H1 (cell line): ENCODE measurements around the gene TAS2R50. TPM values are rescaled to one million over a fixed set of nuclear protein-coding genes. Genes with fewer than 3 reads are reported as not detected.

Experiments used
- CTCF ChIA-PET: fragments of 300-600 bp; sonication (Branson Sonifier 250); formaldehyde crosslinking; loops from one replicate; lab custom pipeline; 2021; ENCODE audit not compliant: partially characterized antibody; lab: Charles Lee
- POLR2A ChIA-PET: fragments of 300-600 bp; sonication (Branson Sonifier 250); formaldehyde crosslinking; loops from one replicate; lab custom pipeline; 2021; ENCODE audit warnings: inconsistent platforms; ENCODE audit not compliant: partially characterized antibody; lab: Charles Lee
- DNase-seq, 2 experiments: peaks; one replicate each; pipeline versions ENCODE4 v3.0.0 to v3.0.0-alpha.2; 2010 to 2022; ENCODE audit warnings: low spot score in 2 of 2, low read depth in 1 of 2, mixed read lengths in 1 of 2
- FAIRE-seq: peaks from 2 replicates; lab custom pipeline; 2011; peaks lifted over from hg19 to GRCh38; lab: Jason Lieb, UNC
- H2AFZ ChIP-seq: 2 replicates; pipeline ENCODE4 v1.8.1; 2012; ENCODE audit warnings: low read length, inconsistent platforms
- H2AK5ac ChIP-seq: 2 replicates; pipeline ENCODE4 v1.6.1; 2013; ENCODE audit warnings: low read depth, low read length
- H2BK120ac ChIP-seq: replicated peaks from 2 replicates; pipeline ENCODE3; 2013; ENCODE audit warnings: low read depth, low read length, inconsistent platforms
- H2BK12ac ChIP-seq: 2 replicates; pipeline ENCODE4 v1.6.1; 2013; ENCODE audit warnings: low read depth, low read length
- H2BK15ac ChIP-seq: 2 replicates; pipeline ENCODE4 v1.6.1; 2013; ENCODE audit warnings: low read length
- H2BK20ac ChIP-seq: 2 replicates; pipeline ENCODE4 v1.6.1; 2013; ENCODE audit warnings: low read length
- H2BK5ac ChIP-seq: 2 replicates; pipeline ENCODE4 v1.6.1; 2013; ENCODE audit warnings: low read depth, low read length
- H3K14ac ChIP-seq: 2 replicates; pipeline ENCODE4 v1.6.1; 2013; ENCODE audit warnings: inconsistent platforms; ENCODE audit not compliant: insufficient read length
- H3K18ac ChIP-seq: 2 replicates; pipeline ENCODE4 v1.6.1; 2013; ENCODE audit warnings: low read length; ENCODE audit errors: extremely low read depth
- H3K23ac ChIP-seq: 2 replicates; pipeline ENCODE4 v1.6.1; 2013; ENCODE audit warnings: inconsistent platforms; ENCODE audit not compliant: insufficient read length
- H3K23me2 ChIP-seq: 2 replicates; pipeline ENCODE4 v1.6.1; 2013; ENCODE audit warnings: low read depth, low read length
- H3K27ac ChIP-seq: 2 replicates; pipeline ENCODE4 v1.6.1; 2011; ENCODE audit warnings: low read depth, low read length, inconsistent platforms
- H3K27me3 ChIP-seq, 4 experiments: replicated peaks in 1 of 4; 1 replicate in 1 of 4; 2 replicates in 3 of 4; pipeline versions ENCODE4 v1.6.1 to v1.8.1; 2011 to 2013; ENCODE audit warnings: low read length in 3 of 4, mild to moderate bottlenecking in 3 of 4, inconsistent platforms in 2 of 4, mixed read lengths in 2 of 4, moderate library complexity in 1 of 4; ENCODE audit not compliant: control insufficient read depth in 3 of 4, insufficient read depth in 3 of 4; ENCODE audit errors: extremely low read depth in 1 of 4
- H3K36me3 ChIP-seq, 4 experiments: 2 replicates each; pipeline versions ENCODE4 v1.6.1 to v1.8.1; 2011 to 2013; ENCODE audit warnings: mild to moderate bottlenecking in 4 of 4, low read length in 3 of 4, moderate library complexity in 2 of 4, control low read depth in 1 of 4, inconsistent platforms in 1 of 4; ENCODE audit not compliant: insufficient read depth in 4 of 4, control insufficient read depth in 2 of 4
- H3K4ac ChIP-seq: replicated peaks from 2 replicates; pipeline ENCODE3; 2013; ENCODE audit warnings: low read length, low read depth, mixed read lengths, inconsistent platforms; ENCODE audit not compliant: insufficient read length
- H3K4me1 ChIP-seq, 4 experiments: replicated peaks in 1 of 4; 1 replicate in 1 of 4; 2 replicates in 3 of 4; pipeline versions ENCODE4 v1.6.1 to v1.8.1; 2011 to 2013; ENCODE audit warnings: low read length in 3 of 4, inconsistent platforms in 2 of 4, mixed read lengths in 1 of 4; ENCODE audit not compliant: insufficient read depth in 4 of 4, control insufficient read depth in 3 of 4
- H3K4me2 ChIP-seq, 2 experiments: 2 replicates each; pipeline versions ENCODE4 v1.6.1 to v1.8.1; 2011 to 2013; ENCODE audit warnings: low read depth in 2 of 2, low read length in 2 of 2, control low read depth in 1 of 2, inconsistent platforms in 1 of 2, mild to moderate bottlenecking in 1 of 2; ENCODE audit not compliant: insufficient read depth in 1 of 2
- H3K4me3 ChIP-seq, 4 experiments: fragments of 200-600, 300-600 bp in 1 of 4; sonication (generic), shearing (Covaris generic), sonication (Bioruptor Twin) in 1 of 4; 2 replicates each; pipeline versions ENCODE4 v1.5.1 to v1.8.1; 2011 to 2016; ENCODE audit warnings: low read length in 4 of 4, low read depth in 3 of 4, control low read depth in 2 of 4, inconsistent platforms in 2 of 4, mild to moderate bottlenecking in 2 of 4, mixed read lengths in 1 of 4, moderate library complexity in 1 of 4; ENCODE audit not compliant: insufficient read depth in 2 of 4; ENCODE audit errors: extremely low read depth in 1 of 4
- H3K56ac ChIP-seq: replicated peaks from 2 replicates; pipeline ENCODE3; 2013; ENCODE audit warnings: low read depth, mild to moderate bottlenecking, mixed read lengths, low read length, inconsistent platforms; ENCODE audit not compliant: insufficient read length
- H3K79me1 ChIP-seq: 2 replicates; pipeline ENCODE4 v1.6.1; 2013; ENCODE audit warnings: low read depth, low read length, control low read depth
- H3K79me2 ChIP-seq, 2 experiments: 2 replicates each; pipeline versions ENCODE4 v1.6.1 to v1.8.1; 2012 to 2013; ENCODE audit warnings: low read length in 2 of 2, mild to moderate bottlenecking in 2 of 2, inconsistent platforms in 1 of 2; ENCODE audit not compliant: insufficient read depth in 2 of 2, control insufficient read depth in 1 of 2
- H3K9ac ChIP-seq, 4 experiments: replicated peaks in 1 of 4; 1 replicate in 1 of 4; 2 replicates in 3 of 4; pipeline versions ENCODE4 v1.6.1 to v1.8.1; 2011 to 2013; ENCODE audit warnings: low read depth in 3 of 4, low read length in 3 of 4, control low read depth in 2 of 4, mild to moderate bottlenecking in 2 of 4, moderate library complexity in 2 of 4, inconsistent platforms in 1 of 4; ENCODE audit errors: extremely low read depth in 1 of 4
- H3K9me3 ChIP-seq, 2 experiments: 2 replicates each; pipeline versions ENCODE4 v1.6.1 to v1.8.1; 2012 to 2013; ENCODE audit warnings: mild to moderate bottlenecking in 2 of 2, moderate library complexity in 2 of 2, control low read depth in 1 of 2, inconsistent platforms in 1 of 2, low read depth in 1 of 2, low read length in 1 of 2, mixed read lengths in 1 of 2; ENCODE audit not compliant: insufficient read depth in 2 of 2
- H4K20me1 ChIP-seq, 2 experiments: replicated peaks in 1 of 2; 2 replicates each; pipeline versions ENCODE3 to v1.8.1; 2011 to 2013; ENCODE audit warnings: inconsistent platforms in 2 of 2, low read length in 2 of 2, mild to moderate bottlenecking in 1 of 2; ENCODE audit not compliant: insufficient read depth in 2 of 2, control insufficient read depth in 1 of 2
- H4K5ac ChIP-seq: 2 replicates; pipeline ENCODE4 v1.6.1; 2013; ENCODE audit warnings: low read length, low read depth, mixed read lengths, inconsistent platforms; ENCODE audit not compliant: insufficient read length
- H4K8ac ChIP-seq: 2 replicates; pipeline ENCODE4 v1.8.0; 2013; ENCODE audit warnings: mild to moderate bottlenecking, moderate library complexity, low read length, inconsistent platforms; ENCODE audit not compliant: insufficient read depth; ENCODE audit errors: extremely low read depth
- H4K91ac ChIP-seq: replicated peaks from 2 replicates; pipeline ENCODE3; 2013; ENCODE audit warnings: low read length, mixed read lengths, inconsistent platforms; ENCODE audit not compliant: insufficient read length
- CEBPB ChIP-seq: IDR thresholded peaks from 2 replicates; pipeline ENCODE4 v1.6.1; 2012; ENCODE audit warnings: low read depth, low read length
- CHD2 ChIP-seq: IDR thresholded peaks from 2 replicates; pipeline ENCODE4 v1.6.1; 2012; ENCODE audit warnings: low read length, improper control_type of control experiment
- POLR2AphosphoS5 ChIP-seq: IDR thresholded peaks from 2 replicates; pipeline ENCODE4 v1.6.1; 2011; ENCODE audit warnings: low read depth, low read length
- RAD21 ChIP-seq, 2 experiments: IDR thresholded peaks in 1 of 2; conservative IDR thresholded peaks in 1 of 2; 2 replicates each; pipeline ENCODE4 v1.6.1; 2011; ENCODE audit warnings: low read depth in 2 of 2, low read length in 2 of 2, improper control_type of control experiment in 1 of 2, inconsistent platforms in 1 of 2, mild to moderate bottlenecking in 1 of 2, moderate library complexity in 1 of 2
- SIN3A ChIP-seq, 2 experiments: IDR thresholded peaks in 1 of 2; conservative IDR thresholded peaks in 1 of 2; 2 replicates each; pipeline ENCODE4 v1.6.1; 2011 to 2012; ENCODE audit warnings: low read length in 2 of 2, improper control_type of control experiment in 1 of 2, low read depth in 1 of 2, mild to moderate bottlenecking in 1 of 2
- WGBS, 2 experiments: shearing (Covaris generic) in 1 of 2; methylation state at CpG; one replicate each; pipeline versions ENCODE4 v1.1.6 to v1.1.7; 2013 to 2015; ENCODE audit warnings: low lambda C conversion rate in 2 of 2, mixed read lengths in 2 of 2, inconsistent platforms in 1 of 2, low coverage in 1 of 2, missing lambda C conversion rate in 1 of 2; ENCODE audit not compliant: insufficient replicate concordance in 2 of 2, insufficient coverage in 1 of 2, insufficient read length in 1 of 2; ENCODE audit errors: extremely low coverage in 1 of 2, missing lambda C conversion rate in 1 of 2; 5-methylcytosine and 5-hydroxymethylcytosine counted together
- polyA plus RNA-seq, 7 experiments: library from polyadenylated mRNA; depleted of rRNA in 3 of 7; stranded (reverse) in 5 of 7; unstranded in 2 of 7; fragments of >200 nt in 5 of 7; fragments of 200-250 nt in 2 of 7; gene quantifications; 1 replicate in 5 of 7; 2 replicates in 1 of 7; 4 replicates in 1 of 7; pipeline versions ENCODE4 v1.2.1 to v1.2.3, GENCODE V29; 2011 to 2013; ENCODE audit warnings: missing spikeins in 2 of 7, mixed read lengths in 2 of 7
- total RNA-seq: library from RNA; stranded (reverse); fragmentation: NEBNext Ultra II Directional; extraction: Animal tissue kit (Norgen Biotek cat#: 25700); gene quantifications from 2 replicates; pipeline ENCODE4 v1.2.1, GENCODE V29; 2021

The TAS2R50 gene
- total and polyA plus RNA-seq, 2 of the 8 experiments (the other 6 are each of a cell fraction or from before 2014, with no cell fraction given) = 0.11 to 0.50 TPM

DNA sequence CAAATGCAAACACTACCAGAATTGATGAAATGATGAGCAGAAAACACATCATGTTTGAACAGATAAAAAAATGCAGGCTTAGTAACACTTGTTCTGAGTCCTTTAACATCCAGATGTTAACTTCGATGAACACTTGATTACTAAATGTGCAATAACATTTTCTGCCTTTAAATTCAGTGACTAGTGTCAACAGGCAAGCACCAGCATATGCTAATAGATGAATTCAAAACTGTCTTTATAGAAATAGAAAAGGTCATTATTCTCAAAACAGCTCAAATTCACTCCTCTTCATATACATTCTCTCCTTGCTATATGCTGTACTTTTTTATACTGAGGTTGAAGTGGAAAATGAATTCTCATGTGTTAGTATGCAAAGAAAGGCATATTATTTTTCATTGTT lies 35.8 kb upstream of the TAS2R50 start, which contains the start of gene TAS2R19:
TSS of gene TAS2R19 (minus strand) at position 101 of the 400 bp plus-strand sequence. CDS start at position 52, 49 bp downstream.
- Histone ChIP-seq H2BK120ac (no peak within 1 kb of the TSS), H4K20me1 (no peaks in the 10 kb centered on the region), H3K14ac (no peak within 1 kb of the TSS), H4K5ac (no peak within 1 kb of the TSS), H2BK12ac (no peak within 1 kb of the TSS), H3K23ac (no peak within 1 kb of the TSS), H3K56ac (no peak within 1 kb of the TSS), H2BK20ac (no peak within 1 kb of the TSS), H3K9ac (no peak within 1 kb of the TSS), H2BK5ac (no peak within 1 kb of the TSS), H3K18ac (no peak within 1 kb of the TSS), H3K4me1 (no peaks in the 10 kb centered on the region), H2AK5ac (no peak within 1 kb of the TSS), H2BK15ac (no peak within 1 kb of the TSS), H3K4me3 (no peak within 1 kb of the TSS), H3K23me2 (no peaks in the 10 kb centered on the region), H3K27ac (no peak within 1 kb of the TSS), H4K8ac (no peak within 1 kb of the TSS), H3K4me2 (no peak within 1 kb of the TSS), H3K79me2 (no peaks in the 10 kb centered on the region), H3K27me3 (no peaks in the 10 kb centered on the region), H3K4ac (no peak within 1 kb of the TSS), H3K9me3 (no peaks in the 10 kb centered on the region), H3K79me1 (no peaks in the 10 kb centered on the region), H3K36me3 (no peaks in the 10 kb centered on the region), H4K91ac (no peak within 1 kb of the TSS), H2AFZ (no peak within 1 kb of the TSS)
- WGBS, 2 experiments = 96% methylated on average over 1 of the region's 1 CpG; no CpG with 5 or more reads in 1 of the 2 experiments
- ChIA-PET CTCF (interaction anchor here (0.7 to 1.1 kb wide), 2 partner anchors 10 to 177 kb away, joined by 3 to 4 read pairs; no protein-coding TSS in a partner anchor), POLR2A (no interaction called here)
- DNase-seq (no peak), FAIRE-seq (no peak)
- TF ChIP-seq CHD2 (no peak), CEBPB (no peak), SIN3A (conservative IDR thresholded peaks at IDR 0.05 in 1 of 2, IDR thresholded peaks at IDR 0.05 in 1 of 2; ENCODE audit: low read depth in 1 of 2, low read length in 2 of 2) (no peak), RAD21 (IDR thresholded peaks at IDR 0.05 in 1 of 2, conservative IDR thresholded peaks at IDR 0.05 in 1 of 2; ENCODE audit: low read depth in 2 of 2, low read length in 2 of 2) (no peak), POLR2AphosphoS5 (no peak)
